GM21528 (cell line): ENCODE data around the gene RNF213.

ENCODE experiments used
- ATAC-seq: cut with Tn5 transposase; IDR thresholded peaks from one replicate; pipeline ENCODE4 v1.9.1; 2021; ENCODE audit warnings: mild to moderate bottlenecking, moderate library complexity; ENCODE audit not compliant: unreplicated experiment, low FRiP score

The RNF213 gene

GRCh38 chr17:80363120-80363515, 102.5 kb downstream of the RNF213 start:
- ATAC-seq: no peak

- no peak for ATAC-seq
Observed at GRCh38 chr17:80363518-80364090, 103.0 kb downstream of the RNF213 start.

GRCh38 chr17:80364091-80364691, 103.5 kb downstream of the RNF213 start:
- ATAC-seq: no peak

- no peak for ATAC-seq
Observed at GRCh38 chr17:80365001-80365965, 104.6 kb downstream of the RNF213 start.

GRCh38 chr17:80365983-80366382, 105.3 kb downstream of the RNF213 start:
- ATAC-seq: no peak

GRCh38 chr17:80367503-80367902, 106.9 kb downstream of the RNF213 start:
- ATAC-seq: no peak

- ATAC-seq: no peak
Observed at GRCh38 chr17:80371196-80371595, 110.5 kb downstream of the RNF213 start.

- ATAC-seq: no peak
Observed at GRCh38 chr17:80372456-80372855, 111.8 kb downstream of the RNF213 start.

GRCh38 chr17:80372922-80373570, 112.4 kb downstream of the RNF213 start:
- ATAC-seq: no peak

GRCh38 chr17:80374039-80374731, 113.5 kb downstream of the RNF213 start:
- no peak for ATAC-seq

GRCh38 chr17:80374732-80375585, 114.3 kb downstream of the RNF213 start:
- no peak for ATAC-seq

- ATAC-seq: no peak
Observed at GRCh38 chr17:80376531-80376930, 115.9 kb downstream of the RNF213 start.

- no peak for ATAC-seq
Observed at GRCh38 chr17:80377798-80378197, 117.1 kb downstream of the RNF213 start.

- no peak for ATAC-seq
Observed at GRCh38 chr17:80379348-80379747, 118.7 kb downstream of the RNF213 start.

- no peak for ATAC-seq
Observed at GRCh38 chr17:80380068-80380467, 119.4 kb downstream of the RNF213 start.

- no peak for ATAC-seq
Observed at GRCh38 chr17:80380555-80381002, 119.9 kb downstream of the RNF213 start.

- no peak for ATAC-seq
Observed at GRCh38 chr17:80381416-80381923, 120.8 kb downstream of the RNF213 start.

GRCh38 chr17:80382446-80382845, 121.8 kb downstream of the RNF213 start:
- ATAC-seq: no peak

- ATAC-seq: no peak
Observed at GRCh38 chr17:80382956-80383355, 122.3 kb downstream of the RNF213 start.
